HUES48 (cell line): Measurements from ENCODE around the gene JAML.

Experiments
- H3K27ac ChIP-seq: one replicate; pipeline ENCODE4 v1.7.0; 2013; ENCODE audit warnings: low read depth, low read length, inconsistent platforms
- H3K27me3 ChIP-seq: 2 replicates; pipeline ENCODE4 v1.6.1; 2013; ENCODE audit warnings: mild to moderate bottlenecking, low read length; ENCODE audit not compliant: control insufficient read depth, insufficient read depth
- H3K36me3 ChIP-seq: 2 replicates; pipeline ENCODE4 v1.6.1; 2013; ENCODE audit warnings: low read length; ENCODE audit not compliant: control insufficient read depth, insufficient read depth
- H3K4me1 ChIP-seq: 2 replicates; pipeline ENCODE4 v1.6.1; 2013; ENCODE audit warnings: mild to moderate bottlenecking, low read length; ENCODE audit not compliant: control insufficient read depth, insufficient read depth
- H3K4me3 ChIP-seq: 2 replicates; pipeline ENCODE4 v1.5.1; 2013; ENCODE audit warnings: mild to moderate bottlenecking, low read depth, low read length
- H3K9ac ChIP-seq: 2 replicates; pipeline ENCODE4 v1.6.1; 2013; ENCODE audit warnings: mild to moderate bottlenecking, low read depth, low read length, moderate library complexity
- H3K9me3 ChIP-seq: 2 replicates; pipeline ENCODE4 v1.6.1; 2013; ENCODE audit warnings: low read length; ENCODE audit not compliant: control insufficient read depth, insufficient read depth

The JAML gene

DNA sequence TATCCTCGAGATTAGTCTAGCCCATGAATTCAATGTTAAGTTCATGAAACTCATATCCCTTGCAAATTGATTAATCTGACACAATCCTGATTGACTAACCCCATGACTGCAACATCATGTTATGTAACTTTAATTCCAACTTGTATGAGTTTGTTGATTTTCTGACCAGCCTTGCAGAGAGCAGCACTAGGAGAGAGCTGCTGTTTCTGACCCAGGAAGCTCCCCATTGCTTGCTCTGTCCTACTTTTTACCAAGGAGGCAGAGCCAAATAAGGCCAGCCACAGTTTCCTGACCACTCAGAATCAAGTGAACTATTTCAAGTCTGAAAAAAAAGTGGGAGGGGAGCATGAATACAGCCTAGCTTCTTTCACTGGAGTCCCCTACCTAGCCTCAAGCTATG, 14.1 kb upstream of the JAML start:
- no peaks in the 10 kb centered on the region for H3K9me3 ChIP-seq
- peaks cover 15% of the 10 kb centered on the region; the same call in 1 of the 2 replicates for H3K4me1 ChIP-seq
- H3K4me3 ChIP-seq: no peak overlapping the region
- H3K27ac ChIP-seq: peak overlapping the region; percentile 11
- H3K36me3 ChIP-seq: no peaks in the 10 kb centered on the region
- H3K27me3 ChIP-seq: no peaks in the 10 kb centered on the region
- H3K9ac ChIP-seq: no peak overlapping the region

DNA sequence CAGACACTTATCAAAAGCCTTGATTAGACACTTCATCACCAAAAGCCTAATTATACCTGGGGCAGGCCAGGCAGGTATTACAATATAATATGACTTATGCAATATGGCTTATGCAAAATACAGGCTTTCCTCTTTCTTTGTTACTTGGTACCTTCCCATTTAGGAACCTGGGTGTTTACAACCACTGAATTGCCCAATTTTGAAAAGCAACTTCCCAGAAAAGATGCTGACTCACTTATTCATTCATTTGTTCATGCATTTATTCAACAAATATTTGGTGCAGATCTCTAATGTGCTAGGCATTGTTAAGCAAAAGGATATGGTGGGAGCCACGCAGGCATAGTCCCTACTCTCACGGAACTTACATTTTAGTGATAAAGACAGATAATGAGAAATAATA, 13.6 kb upstream of the JAML start:
- Histone ChIP-seq H3K36me3 (no peaks in the 10 kb centered on the region), H3K9ac (no peak overlapping the region)

DNA sequence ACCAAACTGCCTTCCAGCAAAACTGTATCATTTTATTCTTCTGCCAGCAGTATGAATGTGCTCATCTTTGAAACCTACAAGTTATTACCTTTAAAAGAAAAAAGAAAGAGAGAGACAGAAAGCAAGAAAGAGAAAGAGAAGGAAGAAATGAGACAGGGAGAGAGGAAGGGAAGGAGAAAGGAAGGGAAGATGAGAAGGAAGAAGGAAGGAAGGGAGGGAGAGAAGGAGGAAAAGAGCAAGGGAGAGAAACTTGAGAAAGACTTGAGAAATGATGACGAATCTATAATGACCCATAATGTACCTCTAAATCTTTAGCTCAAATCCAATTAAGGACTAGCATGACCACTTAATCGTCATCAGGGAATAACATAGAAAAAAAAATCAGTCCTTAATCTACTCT, 11.4 kb upstream of the JAML start:
- Histone ChIP-seq H3K4me3 (no peak overlapping the region), H3K27me3 (no peaks in the 10 kb centered on the region)

More for the DNA sequence above, 13.6 kb upstream of the JAML start:
- peaks cover 15% of the 10 kb centered on the region; the same call in 1 of the 2 replicates for H3K4me1 ChIP-seq
- no peak overlapping the region for H3K4me3 ChIP-seq
- no peaks in the 10 kb centered on the region for H3K27me3 ChIP-seq
- no peaks in the 10 kb centered on the region for H3K9me3 ChIP-seq
- no peak overlapping the region for H3K27ac ChIP-seq

DNA sequence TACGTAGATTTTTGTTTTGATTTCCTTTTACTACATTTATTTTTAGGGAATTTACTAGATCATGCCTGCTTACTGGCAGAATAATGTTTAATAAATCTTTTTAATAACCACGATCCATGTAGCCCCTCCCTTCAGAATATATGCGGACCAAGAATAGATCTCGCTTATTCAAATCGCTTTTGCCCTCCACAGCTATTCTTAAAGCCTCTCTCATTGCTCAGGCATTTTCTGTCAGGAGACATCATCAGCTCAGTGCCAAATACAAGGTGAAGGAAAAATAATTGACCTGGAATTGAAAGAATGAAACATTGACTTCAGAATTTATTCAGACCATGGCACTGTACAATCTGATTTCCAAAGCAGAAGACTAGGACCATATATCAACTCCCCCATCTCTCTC, 10.0 kb upstream of the JAML start:
- H3K4me1 ChIP-seq: peaks cover 9% of the 10 kb centered on the region
- no peaks in the 10 kb centered on the region for H3K36me3 ChIP-seq
- H3K9me3 ChIP-seq: no peaks in the 10 kb centered on the region
- no peak overlapping the region for H3K27ac ChIP-seq
- no peak overlapping the region for H3K4me3 ChIP-seq
- no peak overlapping the region for H3K9ac ChIP-seq
- no peaks in the 10 kb centered on the region for H3K27me3 ChIP-seq

More for the DNA sequence above, 11.4 kb upstream of the JAML start:
- no peaks in the 10 kb centered on the region for H3K9me3 ChIP-seq
- no peaks in the 10 kb centered on the region for H3K36me3 ChIP-seq
- peaks cover 9% of the 10 kb centered on the region for H3K4me1 ChIP-seq
- no peak overlapping the region for H3K27ac ChIP-seq
- H3K9ac ChIP-seq: no peak overlapping the region

DNA sequence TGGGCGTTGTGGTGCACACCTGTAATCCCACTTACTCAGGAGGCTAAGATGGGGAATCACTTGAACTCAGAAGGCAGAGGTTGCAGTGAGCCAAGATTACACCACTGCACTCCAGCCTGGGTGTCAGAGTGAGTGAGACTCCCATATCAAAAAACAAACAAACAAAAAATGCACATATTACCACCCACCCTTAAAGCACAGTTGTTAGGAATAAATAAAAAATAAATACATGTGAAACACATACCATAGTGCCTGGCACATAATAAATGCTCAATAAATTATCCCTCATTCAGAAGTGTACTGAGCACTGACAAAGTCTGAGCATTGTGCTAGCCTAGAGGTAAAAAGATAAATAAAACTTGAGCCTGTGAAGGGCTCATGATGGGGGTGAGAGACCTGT, 9.0 kb upstream of the JAML start:
- peaks cover 8% of the 10 kb centered on the region for H3K4me1 ChIP-seq
- H3K9ac ChIP-seq: no peak overlapping the region
- H3K27me3 ChIP-seq: no peaks in the 10 kb centered on the region
- no peaks in the 10 kb centered on the region for H3K9me3 ChIP-seq
- no peak overlapping the region for H3K4me3 ChIP-seq
- no peak overlapping the region for H3K27ac ChIP-seq
- H3K36me3 ChIP-seq: no peaks in the 10 kb centered on the region

DNA sequence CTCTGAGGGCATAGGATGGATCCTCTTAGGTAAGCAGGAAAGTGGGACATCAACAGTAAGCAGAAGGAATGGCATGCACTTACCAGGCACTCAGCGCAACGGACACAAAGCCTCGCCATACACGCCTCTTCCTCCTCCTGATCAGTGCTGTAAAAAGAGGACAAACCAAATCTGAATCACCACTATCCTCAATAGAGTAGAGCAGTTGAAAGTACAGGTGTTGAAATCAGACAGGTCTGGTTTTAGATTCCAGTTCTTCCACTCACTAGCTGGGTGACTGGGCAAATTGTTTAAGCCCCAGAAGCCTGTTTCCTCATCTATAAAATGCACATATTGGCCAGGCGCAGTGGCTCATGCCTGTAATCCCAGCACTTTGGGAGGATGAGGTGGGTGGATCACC, 8.6 kb upstream of the JAML start:
- Histone ChIP-seq H3K9ac (no peak overlapping the region), H3K4me3 (no peak overlapping the region), H3K27me3 (no peaks in the 10 kb centered on the region), H3K27ac (no peak overlapping the region), H3K4me1 (peaks cover 3% of the 10 kb centered on the region), H3K36me3 (no peaks in the 10 kb centered on the region), H3K9me3 (no peaks in the 10 kb centered on the region)

DNA sequence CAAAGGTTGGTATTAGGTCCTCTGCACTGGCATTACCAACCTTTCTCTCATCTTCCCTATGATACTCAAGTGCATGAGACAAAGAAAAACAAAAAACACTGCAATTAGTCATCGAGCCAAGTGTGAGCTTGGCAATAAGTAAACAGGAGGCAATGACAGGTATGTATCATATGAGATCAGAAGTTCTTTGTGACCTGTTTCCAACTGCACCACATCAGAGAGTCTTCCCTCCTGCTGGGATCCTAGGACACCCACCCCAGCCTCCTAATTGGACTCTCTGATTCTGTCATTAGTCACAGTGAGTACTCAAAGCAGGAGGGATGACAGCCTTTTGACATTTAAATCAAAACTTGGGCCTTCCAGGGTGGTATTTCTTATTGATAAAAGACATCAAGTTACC, 7.8 kb upstream of the JAML start:
- Histone ChIP-seq H3K9me3 (no peaks in the 10 kb centered on the region), H3K27me3 (no peaks in the 10 kb centered on the region), H3K27ac (no peak overlapping the region), H3K36me3 (no peaks in the 10 kb centered on the region), H3K4me3 (no peak overlapping the region), H3K9ac (no peak overlapping the region), H3K4me1 (no peaks in the 10 kb centered on the region; the same call in 1 of the 2 replicates)

DNA sequence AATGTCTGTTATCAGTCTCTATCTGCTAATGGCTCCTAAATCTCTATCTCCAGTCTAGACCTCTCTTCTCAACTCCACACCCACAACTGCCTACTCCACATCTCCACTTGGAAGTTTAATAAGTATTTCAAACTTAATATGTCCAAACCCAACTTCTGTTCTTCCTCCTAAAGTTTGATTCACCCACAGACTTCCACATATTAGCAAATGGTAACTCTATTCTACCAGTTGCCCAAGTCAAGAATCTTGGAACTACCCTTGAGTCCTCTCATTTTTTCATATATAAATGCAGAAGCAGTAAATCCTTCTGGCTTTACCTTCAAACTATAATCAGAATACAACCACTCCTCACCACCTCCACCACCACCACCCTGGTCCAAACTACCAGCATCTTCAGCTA, 6.7 kb upstream of the JAML start:
- Histone ChIP-seq H3K4me3 (no peak overlapping the region), H3K27me3 (no peaks in the 10 kb centered on the region), H3K4me1 (no peaks in the 10 kb centered on the region; the same call in 1 of the 2 replicates), H3K27ac (no peak overlapping the region), H3K9ac (no peak overlapping the region), H3K36me3 (no peaks in the 10 kb centered on the region), H3K9me3 (no peaks in the 10 kb centered on the region)

DNA sequence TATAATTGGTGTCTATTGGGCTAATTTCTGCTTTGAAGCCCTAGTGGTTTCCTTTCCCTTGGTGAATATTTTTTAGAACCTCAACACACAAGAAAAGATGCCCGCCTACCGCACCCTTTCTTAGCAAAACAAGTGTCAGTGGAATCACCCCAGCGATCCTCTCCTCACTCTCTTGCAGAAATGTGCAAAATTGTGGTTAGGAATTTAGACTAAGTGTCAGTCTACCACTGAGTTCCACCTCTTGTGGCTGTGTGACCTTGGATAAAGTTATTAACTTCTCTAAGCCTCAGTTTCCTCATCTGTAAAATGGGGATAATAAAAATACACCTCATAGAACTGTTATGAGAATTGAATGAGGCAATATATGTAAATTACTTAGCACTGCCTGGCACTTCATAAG, 5.3 kb upstream of the JAML start:
- Histone ChIP-seq H3K9me3 (no peaks in the 10 kb centered on the region), H3K27ac (no peak overlapping the region), H3K27me3 (no peaks in the 10 kb centered on the region), H3K4me3 (no peak overlapping the region), H3K36me3 (no peaks in the 10 kb centered on the region), H3K4me1 (no peaks in the 10 kb centered on the region; the same call in 1 of the 2 replicates), H3K9ac (no peak overlapping the region)

DNA sequence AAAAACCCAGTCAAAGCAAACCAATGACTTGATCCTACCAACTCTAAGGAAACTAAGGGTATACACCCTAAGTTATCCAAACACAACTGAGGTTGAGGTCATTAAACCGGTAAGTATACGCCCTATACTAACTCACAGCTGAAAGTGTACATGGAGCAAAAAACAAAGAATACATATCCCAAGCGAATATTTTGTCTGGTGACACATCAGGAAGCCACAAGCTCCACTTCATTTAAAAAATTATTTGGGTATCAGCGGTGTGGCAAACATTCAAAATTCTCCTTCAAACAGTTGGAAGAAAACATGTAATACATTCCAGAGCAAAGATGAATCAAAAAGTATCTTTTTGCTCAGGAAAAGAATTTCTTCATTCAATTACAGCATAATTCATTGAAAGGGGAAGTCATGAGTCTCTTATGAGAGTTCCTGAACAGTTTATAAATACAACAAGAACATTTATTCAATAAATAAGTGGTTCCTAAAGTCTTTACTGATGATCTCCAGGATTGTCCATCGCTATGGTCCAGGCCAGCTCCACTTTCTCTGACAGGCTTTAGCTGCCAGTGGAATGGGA, 4.5 kb upstream of the JAML start:
- Histone ChIP-seq H3K9me3 (no peaks in the 10 kb centered on the region), H3K4me3 (no peak overlapping the region), H3K9ac (no peak overlapping the region), H3K27ac (no peak overlapping the region), H3K27me3 (no peaks in the 10 kb centered on the region), H3K36me3 (no peaks in the 10 kb centered on the region), H3K4me1 (no peaks in the 10 kb centered on the region; the same call in 1 of the 2 replicates)

DNA sequence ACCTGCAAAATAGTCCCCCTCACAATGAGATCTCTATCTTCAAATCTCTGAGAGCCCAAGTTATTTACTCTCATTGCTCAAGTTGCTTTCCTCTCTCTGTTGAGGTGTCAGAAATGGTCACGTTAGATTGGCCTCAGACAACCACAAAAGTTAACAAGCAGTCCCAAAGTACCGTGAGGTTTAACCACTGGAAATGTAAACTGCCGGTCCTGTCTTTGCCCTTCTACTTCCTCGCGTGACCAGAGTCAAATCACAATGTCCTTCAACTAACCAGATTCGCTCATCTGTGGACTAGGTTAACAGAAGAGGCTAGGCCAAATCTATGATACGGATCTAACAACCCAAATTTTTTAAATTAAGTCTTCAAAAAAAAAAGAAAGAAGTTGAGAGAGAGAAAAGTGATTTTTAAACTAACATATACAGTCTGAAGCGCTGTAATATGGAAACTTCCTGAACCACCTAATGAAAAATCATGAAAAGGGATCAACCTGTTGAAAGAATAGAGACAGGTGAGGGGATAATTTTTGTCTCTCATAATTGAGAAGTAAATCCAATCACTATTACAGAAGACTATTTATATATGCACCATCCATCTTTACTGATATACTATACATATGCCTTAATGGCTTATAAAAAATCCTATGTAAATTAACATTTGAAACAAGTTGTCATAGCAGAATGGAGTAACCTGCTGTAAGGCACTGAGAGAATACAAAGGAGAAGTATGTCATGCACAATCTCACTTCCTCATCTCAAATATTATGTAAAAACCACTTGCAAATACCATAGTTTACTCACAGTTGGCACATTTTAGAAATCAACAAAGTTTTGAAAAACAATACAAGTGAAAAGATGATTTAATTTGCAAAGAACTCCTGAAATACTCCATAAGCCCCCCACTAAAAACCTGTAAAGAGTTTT, 3.3 kb upstream of the JAML start:
- Histone ChIP-seq H3K4me1 (no peaks in the 10 kb centered on the region; the same call in 1 of the 2 replicates), H3K27ac (no peak overlapping the region), H3K9me3 (no peaks in the 10 kb centered on the region), H3K27me3 (no peaks in the 10 kb centered on the region), H3K4me3 (no peak overlapping the region), H3K36me3 (no peaks in the 10 kb centered on the region), H3K9ac (no peak overlapping the region)
